ENCODE measurements around the gene ZNF740. TPM values are rescaled to one million over a fixed set of nuclear protein-coding genes. Genes with fewer than 3 reads are reported as not detected.

ZNF740 gene
- total RNA-seq, 1 donor from 2014 or later: 38.4 TPM

DNA sequence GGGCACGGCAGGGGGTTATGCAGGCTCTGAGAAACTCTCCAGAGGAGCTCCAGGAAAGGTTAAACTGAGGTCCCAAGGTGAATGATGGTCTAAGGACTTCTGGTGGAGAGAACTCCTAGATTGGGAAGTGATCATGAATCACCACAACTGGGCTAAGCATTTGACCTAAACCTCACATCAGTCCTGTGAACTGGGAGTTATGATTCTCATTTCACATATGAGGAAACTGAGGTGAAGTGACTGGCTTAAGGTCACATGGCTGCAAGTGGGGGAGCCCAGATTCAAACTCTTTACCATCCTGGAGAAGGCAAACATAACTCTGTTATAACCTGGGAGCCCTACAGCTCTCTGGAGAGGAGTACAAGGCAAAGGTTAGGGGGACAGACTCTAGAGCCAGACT lies 47.3 kb downstream of the ZNF740 start:
- no peak overlapping the region for H2AFZ ChIP-seq (replicated peaks)
- Mint-ChIP-seq H3K36me3 (peaks cover 2% of the 10 kb centered on the region), H3K4me3 (no peak overlapping the region), H3K27me3 (ENCODE audit: insufficient read depth, low read depth) (peaks cover 30% of the 10 kb centered on the region), H3K27ac (no peak overlapping the region), H3K9me3 (no peaks in the 10 kb centered on the region), H3K4me1 (peaks cover 50% of the 10 kb centered on the region)
- no peaks in the 10 kb centered on the region for H3K36me3 ChIP-seq
- H3K9ac ChIP-seq: no peak overlapping the region
- no peak for DNase-seq (ENCODE audit: low spot score)
- peaks cover 38% of the 10 kb centered on the region for H3F3A ChIP-seq (ENCODE audit: low read depth)
- H3K4me1 ChIP-seq: peaks cover 50% of the 10 kb centered on the region
- H3K4me2 ChIP-seq: no peak overlapping the region
- H3K9me3 ChIP-seq (ENCODE audit: low read depth): no peaks in the 10 kb centered on the region
- no peaks in the 10 kb centered on the region for H3K79me2 ChIP-seq (ENCODE audit: low read depth)
- H4K20me1 ChIP-seq (ENCODE audit: low read depth): no peaks in the 10 kb centered on the region
- TF ChIP-seq EZH2phosphoT487 (IDR thresholded peaks at IDR 0.05) (no peak), CTCF (IDR thresholded peaks at IDR 0.05) (no peak), EZH2 (IDR thresholded peaks at IDR 0.05) (no peak)
- H3K27me3 ChIP-seq: no peaks in the 10 kb centered on the region
- no peak overlapping the region for H3K27ac ChIP-seq
- H3K4me3 ChIP-seq: no peak overlapping the region

DNA sequence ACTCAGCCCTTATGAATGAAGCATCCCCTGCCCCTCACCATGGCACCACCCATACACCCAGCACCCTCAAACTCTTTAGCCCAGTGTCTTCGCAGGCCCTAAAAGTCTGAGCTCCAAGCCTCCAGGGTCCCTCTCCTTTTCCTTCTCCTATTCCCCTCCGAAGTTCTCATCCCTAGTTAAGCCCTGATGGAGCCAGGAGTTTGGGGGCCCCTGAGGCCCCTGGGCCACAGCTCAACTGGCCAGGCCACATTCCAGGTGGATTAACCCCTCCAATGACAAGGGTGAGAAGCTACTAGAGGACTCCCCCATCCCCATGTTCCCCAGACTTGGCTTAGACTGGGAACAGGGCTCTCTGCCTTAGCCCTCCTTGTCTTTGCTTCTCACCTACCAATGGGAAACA lies 48.9 kb downstream of the ZNF740 start:
- peaks cover 2% of the 10 kb centered on the region for H3K36me3 Mint-ChIP-seq
- Histone ChIP-seq H3K9me3 (ENCODE audit: low read depth) (no peaks in the 10 kb centered on the region), H3K27ac (no peak overlapping the region), H3K4me1 (peaks cover 50% of the 10 kb centered on the region), H3K4me2 (no peak overlapping the region), H3K27me3 (no peaks in the 10 kb centered on the region), H3F3A (ENCODE audit: low read depth) (peaks cover 35% of the 10 kb centered on the region), H4K20me1 (ENCODE audit: low read depth) (no peaks in the 10 kb centered on the region), H3K4me3 (no peak overlapping the region), H3K79me2 (ENCODE audit: low read depth) (no peaks in the 10 kb centered on the region), H2AFZ (replicated peaks) (no peak overlapping the region), H3K36me3 (no peaks in the 10 kb centered on the region), H3K9ac (no peak overlapping the region)
- no peaks in the 10 kb centered on the region for H3K9me3 Mint-ChIP-seq
- peaks cover 39% of the 10 kb centered on the region for H3K27me3 Mint-ChIP-seq (ENCODE audit: insufficient read depth, low read depth)
- no peak for TF ChIP-seq EZH2phosphoT487 (IDR thresholded peaks at IDR 0.05)
- no peak for TF ChIP-seq CTCF (IDR thresholded peaks at IDR 0.05)
- no peak for TF ChIP-seq EZH2 (IDR thresholded peaks at IDR 0.05)
- no peak for DNase-seq (ENCODE audit: low spot score)
- H3K27ac Mint-ChIP-seq: no peak overlapping the region
- H3K4me1 Mint-ChIP-seq: peaks cover 51% of the 10 kb centered on the region
- H3K4me3 Mint-ChIP-seq: peak overlapping the region; percentile 39

DNA sequence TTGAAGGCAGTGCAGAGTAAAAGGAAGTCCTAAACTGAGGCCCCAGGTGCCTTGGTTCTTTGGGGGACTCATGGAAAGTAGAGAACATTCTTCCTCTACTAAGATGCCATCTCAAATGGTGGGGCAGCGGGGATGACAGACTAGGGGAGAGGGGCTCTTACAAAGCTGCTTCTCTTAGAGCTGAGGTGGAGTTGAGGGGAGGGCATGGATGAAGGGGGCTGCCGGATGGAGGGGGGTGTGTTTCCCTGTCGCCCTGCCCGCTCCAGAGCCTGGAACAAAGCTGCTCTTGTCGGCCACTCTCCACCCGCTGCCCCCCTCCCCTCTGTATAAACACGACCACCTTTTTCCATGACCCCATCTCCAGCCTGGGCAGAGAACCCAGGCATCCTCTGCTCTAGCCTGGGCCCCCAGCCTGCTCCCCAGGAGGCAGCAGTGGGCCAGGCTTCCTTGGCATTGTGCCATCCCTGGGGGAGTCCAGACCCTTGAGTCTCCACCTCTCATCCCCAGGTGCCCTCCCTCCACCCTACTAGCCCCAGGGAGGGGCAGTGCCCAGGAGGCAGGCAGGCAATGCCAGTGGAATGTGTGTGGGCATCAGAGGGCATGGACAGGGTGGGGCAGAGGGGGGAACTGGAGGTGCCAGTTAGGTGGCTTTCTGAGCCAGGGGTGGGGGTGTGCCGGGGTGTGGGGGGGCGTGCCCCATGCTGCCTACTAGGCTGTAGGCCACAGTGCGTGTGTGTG lies 49.8 kb downstream of the ZNF740 start:
- H3K36me3 ChIP-seq: no peaks in the 10 kb centered on the region
- H3K9me3 Mint-ChIP-seq: no peaks in the 10 kb centered on the region
- H3K27me3 Mint-ChIP-seq (ENCODE audit: insufficient read depth, low read depth): peaks cover 39% of the 10 kb centered on the region
- no peaks in the 10 kb centered on the region for H4K20me1 ChIP-seq (ENCODE audit: low read depth)
- no peak overlapping the region for H3K27ac ChIP-seq
- H3K27me3 ChIP-seq: no peaks in the 10 kb centered on the region
- H3K27ac Mint-ChIP-seq: no peak overlapping the region
- H3K9me3 ChIP-seq (ENCODE audit: low read depth): no peaks in the 10 kb centered on the region
- H3K36me3 Mint-ChIP-seq: peaks cover 2% of the 10 kb centered on the region
- no peak overlapping the region for H3K4me3 Mint-ChIP-seq
- no peak overlapping the region for H3K4me2 ChIP-seq
- H2AFZ ChIP-seq (replicated peaks): no peak overlapping the region
- peaks cover 50% of the 10 kb centered on the region for H3K4me1 Mint-ChIP-seq
- H3K9ac ChIP-seq: no peak overlapping the region
- H3F3A ChIP-seq (ENCODE audit: low read depth): peaks cover 29% of the 10 kb centered on the region
- no peak overlapping the region for H3K4me3 ChIP-seq
- TF ChIP-seq EZH2 (IDR thresholded peaks at IDR 0.05) (no peak), EZH2phosphoT487 (IDR thresholded peaks at IDR 0.05) (no peak), CTCF (IDR thresholded peaks at IDR 0.05) (no peak)
- peaks cover 50% of the 10 kb centered on the region for H3K4me1 ChIP-seq
- no peak for DNase-seq (ENCODE audit: low spot score)
- H3K79me2 ChIP-seq (ENCODE audit: low read depth): no peaks in the 10 kb centered on the region
